Caki2 (cell line): ENCODE data around the gene CREB3L4. TPM values are rescaled to one million over a fixed set of nuclear protein-coding genes. Genes with fewer than 3 reads are reported as not detected.
A peak's percentile ranks its signal among the peaks of the same experiment; 100 is the strongest.

Experiments used
- DNase-seq: peaks from one replicate; pipeline ENCODE4 v3.0.0-alpha.2; 2015; ENCODE audit warnings: low read depth
- in situ Hi-C: cut with HindIII; loops from 2 replicates; pipeline ENCODE4 v1.10.0; 2016; ENCODE audit warnings: low sequenced_read_pairs, low pct_unique_long_range_greater_than_20kb, mixed read lengths
- total RNA-seq: library from RNA; depleted of rRNA; stranded (reverse); fragments of >200 nt; shearing (Covaris generic); gene quantifications from 2 replicates; pipeline ENCODE4 v1.2.3, GENCODE V29; 2014; ENCODE audit warnings: low replicate concordance

CREB3L4 gene
- total RNA-seq, 1 experiment from 2014 or later: 32.2 TPM

DNA sequence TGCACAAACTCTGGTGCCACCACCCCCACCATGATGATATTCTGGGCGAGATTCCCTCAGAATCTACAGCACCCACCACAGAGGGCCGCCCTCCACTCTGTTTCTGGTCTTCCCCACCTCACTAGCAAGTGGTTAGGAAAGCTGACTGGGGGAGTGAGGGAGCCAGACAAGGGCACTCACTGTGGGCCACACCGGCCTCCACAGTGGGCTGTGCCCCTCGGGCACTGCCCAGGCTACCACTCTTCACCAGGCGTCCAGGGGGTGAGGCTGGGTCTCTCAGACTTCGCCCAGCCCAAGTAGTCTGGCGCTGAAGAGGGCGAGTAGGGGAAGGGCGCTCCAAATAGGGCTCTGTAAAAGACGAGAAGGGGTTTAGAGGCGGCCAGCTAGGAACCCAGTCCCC is 33.7 kb upstream of the CREB3L4 start:
- in situ Hi-C loops: no loop called here
- DNase-seq: no peak

DNA sequence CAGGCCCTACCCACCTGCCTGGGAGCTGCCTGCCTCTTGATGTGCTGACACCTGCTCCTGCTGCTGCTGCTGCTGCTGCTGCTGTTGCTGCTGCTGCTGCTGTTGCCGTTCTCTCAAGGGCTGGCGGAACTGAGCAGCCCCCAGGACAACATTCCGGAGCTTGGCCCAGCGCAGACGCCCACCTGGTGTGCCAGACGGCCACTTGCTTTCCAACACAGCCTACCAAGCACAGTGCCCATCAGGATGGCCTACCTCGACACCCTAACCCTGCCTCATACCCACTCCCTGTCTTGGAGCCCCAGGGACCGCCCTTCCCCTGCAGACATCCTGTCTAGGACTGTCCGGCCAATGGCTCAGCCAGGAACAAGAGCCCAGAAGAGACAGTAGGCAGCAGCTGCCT is 33.0 kb upstream of the CREB3L4 start:
- in situ Hi-C loops: no loop called here
- DNase-seq: no peak

DNA sequence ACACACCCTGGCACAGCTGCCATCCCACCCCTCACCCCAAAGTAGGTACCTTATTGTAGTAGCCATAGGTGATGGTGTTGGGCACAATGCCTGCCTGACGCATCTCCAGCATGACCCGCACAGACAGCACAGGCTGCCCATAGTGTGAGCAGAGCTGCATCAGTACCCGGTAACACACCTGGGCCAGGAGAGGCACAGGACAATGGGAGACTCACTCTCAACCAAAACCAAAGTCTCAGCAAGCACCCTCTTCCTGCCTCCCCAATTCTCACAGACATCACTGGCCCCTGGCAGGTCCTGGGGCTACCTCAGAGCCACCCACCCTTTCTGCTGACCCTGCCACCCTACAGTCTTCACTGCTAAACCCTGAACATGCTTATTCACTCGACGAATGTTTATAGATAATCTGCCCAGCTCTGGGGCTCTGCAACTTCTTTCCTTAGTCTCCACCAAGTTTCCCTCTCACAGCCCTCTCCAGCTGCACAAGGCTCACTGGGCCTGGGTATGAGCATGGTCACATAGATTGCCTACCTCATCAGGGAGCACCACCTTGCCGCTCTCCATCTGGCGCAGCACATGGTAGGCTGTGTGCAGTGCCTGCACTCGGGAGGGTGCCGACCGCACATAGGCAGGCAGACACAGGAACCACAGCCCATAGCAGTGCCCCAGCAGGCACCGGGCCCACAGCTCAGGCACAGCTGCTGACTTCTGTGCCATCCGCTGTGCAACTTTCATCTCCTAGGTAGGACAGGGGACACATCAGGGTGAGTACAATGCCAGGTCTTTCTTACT is 31.5 kb upstream of the CREB3L4 start:
- no peak for DNase-seq
- in situ Hi-C loops: no loop called here

DNA sequence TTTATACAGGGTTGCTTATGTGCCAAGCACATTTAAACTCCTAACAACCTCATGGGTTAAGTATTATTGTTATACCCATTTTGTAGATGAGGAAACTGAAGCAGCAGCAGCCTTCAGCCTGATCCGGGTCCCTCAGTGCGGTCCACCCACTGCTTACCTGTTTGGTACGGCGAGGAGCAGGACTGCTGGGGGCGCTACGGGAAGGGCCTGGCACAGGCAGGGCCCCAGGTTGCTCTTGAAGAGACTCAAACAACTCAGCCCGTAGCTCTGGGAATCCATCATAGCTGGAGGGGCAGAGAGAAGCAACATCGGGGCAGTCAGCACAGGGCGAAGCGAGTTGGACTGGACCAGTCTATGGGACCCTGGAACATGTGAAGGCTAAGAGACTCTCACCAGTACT is 30.4 kb upstream of the CREB3L4 start:
- in situ Hi-C loops: no loop called here
- no peak for DNase-seq

DNA sequence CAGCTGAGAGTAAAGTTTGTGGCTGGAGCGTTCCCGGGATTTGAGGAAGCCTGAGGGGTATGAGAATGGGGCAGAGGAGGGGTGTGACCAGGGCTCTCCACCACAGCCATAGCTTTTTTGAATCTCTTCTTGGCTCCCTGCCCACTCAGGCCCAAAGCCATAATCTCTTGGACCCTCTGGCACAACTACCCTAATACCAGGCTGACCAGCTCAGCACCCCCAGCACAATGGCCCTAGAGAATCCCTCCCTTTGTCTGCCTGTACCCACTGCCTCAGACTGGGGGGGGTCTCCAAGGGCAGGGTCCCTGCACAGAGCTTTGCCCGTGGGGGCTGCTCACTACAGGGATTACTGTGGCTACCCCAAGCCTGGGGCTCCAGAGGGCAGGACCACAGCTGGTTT is 28.7 kb upstream of the CREB3L4 start:
- no peak for DNase-seq
- in situ Hi-C loops: no loop called here

DNA sequence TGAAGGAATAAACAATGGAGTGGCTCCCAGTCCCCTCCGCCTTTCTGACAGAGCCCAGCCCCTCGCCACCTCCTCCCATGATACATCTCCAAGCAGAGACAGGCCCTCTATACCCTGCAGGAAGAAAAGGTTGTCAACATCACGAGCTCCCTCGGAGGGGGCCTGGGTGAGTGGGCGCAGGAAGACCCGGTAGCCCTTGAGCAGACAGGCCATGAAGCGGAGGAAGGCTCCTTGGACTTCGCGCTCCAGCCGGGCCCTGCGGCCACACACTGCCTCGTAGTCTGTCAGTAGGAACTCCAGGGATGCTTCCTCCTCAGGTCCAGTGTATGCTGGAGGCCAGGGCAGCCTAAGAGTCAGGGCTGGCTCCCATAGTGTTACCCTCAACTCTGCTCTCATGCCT is 28.2 kb upstream of the CREB3L4 start:
- DNase-seq: no peak
- in situ Hi-C loops: no loop called here

DNA sequence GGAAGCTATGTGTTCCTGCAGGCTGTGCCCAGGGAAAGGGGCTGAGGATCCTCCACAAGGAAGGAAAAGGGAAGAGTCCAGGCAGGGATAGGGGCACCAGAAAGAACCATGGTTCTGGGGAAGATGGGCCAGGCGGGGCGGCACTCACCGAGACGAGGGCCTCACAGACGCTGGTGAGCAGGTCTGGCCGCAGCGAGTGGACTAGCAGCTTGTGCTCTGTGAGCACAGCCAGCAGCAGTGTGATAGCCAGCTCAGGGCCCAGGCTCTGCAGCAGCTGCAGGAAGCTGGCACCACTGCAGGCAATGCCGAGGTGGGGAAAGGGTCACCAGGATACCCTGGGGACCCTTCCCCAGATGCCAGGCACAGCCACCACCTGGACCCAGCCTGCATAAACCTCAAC is 26.9 kb upstream of the CREB3L4 start:
- no peak for DNase-seq
- in situ Hi-C loops: no loop called here

DNA sequence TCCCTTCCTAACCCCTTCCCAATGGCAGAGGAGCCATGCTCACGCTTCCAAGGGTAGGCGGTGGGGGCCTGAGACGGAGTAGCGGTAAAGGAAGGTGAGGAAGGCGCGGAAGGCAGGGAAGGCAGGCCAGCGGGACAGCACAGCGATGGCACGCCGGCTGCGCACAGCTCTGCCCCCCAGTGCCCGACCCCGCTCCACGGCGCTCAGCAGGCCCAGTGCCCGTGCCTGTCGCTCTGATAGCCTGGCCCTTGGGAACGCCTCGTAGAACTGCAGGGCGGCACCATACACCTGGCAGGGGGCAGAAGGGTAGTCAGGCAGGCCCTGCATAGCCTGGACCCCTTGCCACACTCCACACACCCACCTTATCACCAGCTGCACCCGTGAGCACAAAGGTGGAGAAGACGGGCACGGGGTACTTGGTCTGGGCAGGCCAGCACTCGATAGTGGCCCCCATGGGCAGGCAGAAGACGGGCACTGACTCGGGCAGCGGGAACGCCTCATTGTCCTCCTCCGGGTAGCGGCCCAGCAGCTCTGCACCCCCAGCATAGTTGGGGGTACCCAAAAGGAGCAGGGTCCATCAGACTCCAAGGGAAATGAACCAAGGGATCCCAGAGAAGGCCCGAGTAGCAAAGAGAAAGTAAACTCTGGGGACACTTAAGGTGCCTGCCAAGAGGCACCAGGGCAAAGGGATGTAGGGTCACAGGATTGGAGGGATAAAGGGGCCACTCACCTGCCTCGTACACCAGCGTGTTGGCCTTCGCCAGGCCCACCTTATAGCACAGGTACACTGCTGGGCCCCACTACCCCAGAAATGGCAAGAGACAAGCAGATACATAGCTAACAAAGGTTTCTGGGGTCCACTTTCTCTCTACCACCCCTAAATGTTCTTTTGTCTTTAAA is 25.6 kb upstream of the CREB3L4 start:
- in situ Hi-C loops: no loop called here
- no peak for DNase-seq

DNA sequence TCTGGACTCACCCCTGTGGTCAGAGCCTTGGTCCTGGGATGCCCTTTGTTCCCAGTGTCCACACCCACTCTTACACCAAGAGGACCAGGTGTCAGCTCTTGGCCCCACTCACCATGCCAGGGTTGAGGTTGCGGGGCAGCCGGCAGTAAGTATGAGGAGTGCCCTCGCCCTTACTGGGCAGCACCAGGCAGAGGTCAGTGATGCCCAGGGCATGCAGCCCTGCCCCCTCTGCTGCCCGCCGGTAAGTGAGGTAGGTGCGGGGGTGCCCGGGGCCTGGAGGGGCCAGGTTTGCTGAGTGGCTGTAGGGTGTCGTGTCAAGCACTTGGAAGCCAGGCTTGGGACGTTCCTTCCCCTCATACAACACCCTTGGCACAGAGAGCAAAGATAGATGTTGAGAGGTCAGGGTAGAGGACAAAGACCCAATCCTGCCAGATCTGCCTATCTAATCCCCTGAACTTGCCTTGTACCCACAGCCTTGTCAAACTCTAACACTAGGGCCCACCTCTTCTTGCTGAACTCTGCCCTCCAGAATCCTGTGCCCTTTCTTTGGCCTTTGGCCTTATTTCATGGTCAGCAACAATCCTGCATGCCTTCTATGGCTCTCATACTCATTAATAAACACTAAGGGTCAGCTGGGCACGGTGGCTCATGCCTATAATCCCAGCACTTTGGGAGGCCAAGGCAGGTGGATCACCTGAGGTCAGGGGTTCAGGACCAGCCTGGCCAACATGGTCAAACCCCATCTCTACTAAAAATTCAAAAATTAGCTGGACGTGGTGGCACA is 24.7 kb upstream of the CREB3L4 start:
- in situ Hi-C loops: no loop called here
- DNase-seq: no peak

DNA sequence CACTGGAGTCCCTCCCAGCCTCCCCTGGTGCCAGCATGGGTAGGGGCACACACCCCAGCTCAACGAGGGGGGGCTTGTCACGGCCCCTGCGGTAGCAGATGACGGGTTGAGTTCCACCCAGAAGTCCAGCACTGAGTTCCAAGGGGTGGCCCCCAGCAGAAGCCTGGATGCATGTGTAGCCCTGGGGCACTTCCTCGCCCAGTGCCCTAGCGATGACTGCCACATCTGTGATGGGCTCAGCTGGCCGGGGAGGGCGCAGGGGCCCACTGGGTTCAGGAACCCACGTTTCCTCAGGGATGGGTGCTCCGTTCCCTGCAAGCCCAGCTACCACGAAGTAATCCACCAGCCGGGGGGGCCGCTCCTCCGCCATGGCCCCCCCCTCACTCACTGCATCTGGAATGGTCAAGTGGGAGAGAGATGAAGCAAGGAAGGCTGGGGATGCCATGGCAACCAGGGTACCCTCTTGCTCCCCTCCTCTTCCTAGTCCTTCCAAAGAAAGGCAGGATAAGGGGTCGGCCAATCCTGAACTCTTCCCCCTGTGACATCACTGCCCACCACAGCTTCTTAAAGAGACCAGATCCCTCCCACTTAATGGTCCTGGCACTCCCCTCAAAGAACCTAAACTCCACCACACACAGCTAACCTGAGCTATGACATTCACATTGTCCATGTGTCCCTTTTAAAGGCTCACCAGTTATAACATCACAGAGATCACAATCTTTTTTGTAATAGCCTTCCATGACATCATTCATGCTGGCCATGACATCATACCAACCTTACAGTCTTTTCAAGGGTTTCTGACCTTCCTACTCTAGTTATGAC is 23.5 kb upstream of the CREB3L4 start:
- in situ Hi-C loops: no loop called here
- no peak for DNase-seq

DNA sequence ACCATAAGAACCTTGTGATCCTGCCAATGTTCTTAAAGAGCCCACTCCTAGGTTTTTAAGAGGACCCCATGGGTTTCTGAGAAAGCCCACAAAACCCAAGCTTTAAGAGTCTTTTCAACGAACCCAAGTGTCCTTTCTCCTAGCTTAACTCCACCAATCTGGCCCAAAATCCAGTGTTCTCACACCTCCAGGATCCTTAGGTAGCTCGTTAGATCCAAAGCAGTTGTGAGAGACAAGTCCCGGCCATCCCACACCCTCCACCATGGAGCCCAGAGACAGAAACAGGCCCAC is 22.9 kb upstream of the CREB3L4 start:
- in situ Hi-C loops: no loop called here
- no peak for DNase-seq

DNA sequence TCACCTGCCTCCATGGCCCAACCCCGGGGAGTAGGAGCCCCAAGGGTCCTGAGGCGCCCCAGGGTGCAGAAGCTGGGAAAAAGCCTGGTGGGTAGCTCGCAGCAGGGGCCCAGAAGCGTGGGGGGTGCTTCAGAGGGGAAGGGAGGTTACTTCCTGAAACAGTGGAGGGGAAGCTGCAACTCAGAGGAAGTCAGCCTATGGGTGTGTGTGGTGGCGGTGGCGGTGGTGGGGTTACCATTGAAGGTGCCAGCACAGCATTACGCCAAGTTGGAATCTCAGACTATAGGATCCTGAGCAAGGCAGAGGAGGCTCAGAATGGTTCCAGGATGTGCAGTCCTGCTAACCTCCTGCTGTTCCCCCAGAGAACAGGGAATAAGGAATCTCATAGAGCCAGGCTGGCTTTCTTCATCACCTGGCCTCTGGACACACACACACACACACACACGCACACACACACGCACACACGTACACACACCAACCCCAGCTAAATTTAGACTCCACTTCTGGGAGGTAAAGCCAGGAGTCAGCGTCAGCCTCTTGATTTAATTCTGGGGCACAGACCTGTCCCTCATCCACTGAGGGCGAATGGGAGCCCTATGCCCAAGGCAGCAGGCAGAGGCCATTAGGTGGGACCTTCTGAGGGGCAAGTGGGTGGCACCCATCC is 22.4 kb upstream of the CREB3L4 start:
- no peak for DNase-seq
- in situ Hi-C loops: no loop called here

DNA sequence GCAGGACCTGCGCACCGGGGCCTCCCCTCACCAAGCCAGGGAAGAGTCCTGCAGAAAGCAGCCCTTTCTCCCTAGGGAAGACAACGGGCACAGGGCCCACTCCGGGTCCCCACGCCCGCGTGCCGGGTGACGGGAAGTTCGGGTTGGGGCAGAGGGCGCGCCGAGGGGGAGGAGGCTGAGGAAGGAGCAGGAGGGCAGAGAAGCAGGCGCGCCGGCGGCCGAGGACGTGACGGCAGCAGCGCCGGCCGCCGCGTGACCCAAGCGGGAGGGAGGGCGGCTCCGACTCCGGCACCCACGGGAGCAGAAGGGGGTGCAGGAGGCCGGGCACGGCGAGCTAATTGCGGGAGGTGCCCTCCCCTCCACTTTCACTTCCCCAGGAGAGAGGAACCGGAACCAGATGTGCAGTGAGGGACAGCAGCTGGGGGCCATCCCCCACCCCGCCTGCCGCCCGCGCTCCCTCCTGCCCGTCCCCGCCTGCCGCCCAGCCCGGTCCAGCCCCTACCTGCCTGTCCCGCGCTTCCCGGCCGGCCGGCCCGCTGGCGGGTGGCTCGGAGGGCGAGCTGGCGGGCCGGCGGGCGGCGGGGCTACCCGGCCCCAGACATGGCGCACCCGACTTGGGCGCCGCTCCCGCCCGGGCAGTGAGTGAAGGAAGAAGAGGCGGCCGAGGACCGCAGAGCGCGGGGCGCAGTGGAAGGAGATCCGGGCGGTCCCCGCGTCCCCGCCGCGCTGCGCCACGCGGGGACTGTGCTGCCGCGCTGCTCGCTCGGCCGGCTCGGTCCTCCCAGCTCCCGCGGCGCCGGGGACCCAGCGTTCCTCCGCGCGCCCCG is 21.7 kb upstream of the CREB3L4 start:
- in situ Hi-C loops: no loop called here

DNA sequence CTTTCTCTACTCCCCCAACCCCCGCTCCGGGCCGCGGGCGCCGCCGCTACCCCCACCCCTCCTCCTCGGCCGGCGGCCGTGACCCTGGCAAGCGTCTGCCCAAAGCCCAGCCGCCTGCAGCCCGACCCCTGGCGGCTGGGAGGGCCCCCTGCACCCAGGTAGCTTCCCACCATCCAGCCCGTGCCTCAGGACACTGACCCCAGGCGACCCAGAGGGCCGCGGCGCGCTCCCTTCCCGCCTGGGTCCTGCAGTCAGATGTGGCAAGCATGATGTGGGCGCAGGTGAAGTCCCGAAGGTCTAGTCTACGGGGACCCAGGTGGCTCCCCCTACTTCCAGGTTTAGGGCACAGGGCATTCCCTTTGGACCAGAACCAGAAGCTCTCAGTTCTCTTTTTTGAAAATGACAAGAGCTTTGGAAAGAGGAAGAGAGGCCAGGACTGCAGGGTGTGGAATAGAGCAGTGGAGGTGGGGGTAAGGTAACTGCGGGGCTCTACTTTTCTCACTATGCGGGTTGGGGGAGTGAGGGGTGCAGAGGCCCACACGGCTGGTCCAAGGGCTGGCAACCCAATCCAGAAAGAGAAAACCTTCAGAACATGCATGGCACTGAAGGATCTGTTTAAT is 21.0 kb upstream of the CREB3L4 start, which contains the start of gene DENND4B:
DENND4B (minus strand) TSS at position 97 of the 620 bp plus-strand sequence. CDS start 2,344 bp downstream, outside the sequence.
- in situ Hi-C loops: no loop called here

More for the DNA sequence above, 21.7 kb upstream of the CREB3L4 start:
- DNase-seq: peak; percentile 83

DNA sequence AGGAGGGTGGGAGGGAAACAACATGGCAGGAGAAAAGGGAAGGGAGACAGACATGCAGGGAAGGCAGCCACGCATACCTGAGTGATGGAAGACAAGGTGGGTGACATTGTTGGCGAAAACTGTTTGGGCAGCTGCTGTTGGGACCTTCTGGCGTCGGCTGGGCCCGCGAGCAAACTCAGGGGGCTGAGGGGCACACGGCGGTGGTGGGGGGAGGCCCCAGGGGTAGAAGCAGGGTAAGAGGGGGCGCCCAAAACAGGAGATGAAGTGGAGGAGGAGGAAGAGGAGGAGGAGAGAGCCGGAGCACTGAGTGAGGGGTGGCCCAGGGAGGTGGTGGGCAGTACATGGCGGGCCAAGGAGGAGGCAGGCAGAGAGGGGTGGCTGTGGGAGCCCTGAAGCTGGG is 16.5 kb upstream of the CREB3L4 start:
- DNase-seq: no peak
- in situ Hi-C loops: no loop called here

More for the DNA sequence above, 21.0 kb upstream of the CREB3L4 start, which contains the start of gene DENND4B:
- DNase-seq: peak; percentile 73

DNA sequence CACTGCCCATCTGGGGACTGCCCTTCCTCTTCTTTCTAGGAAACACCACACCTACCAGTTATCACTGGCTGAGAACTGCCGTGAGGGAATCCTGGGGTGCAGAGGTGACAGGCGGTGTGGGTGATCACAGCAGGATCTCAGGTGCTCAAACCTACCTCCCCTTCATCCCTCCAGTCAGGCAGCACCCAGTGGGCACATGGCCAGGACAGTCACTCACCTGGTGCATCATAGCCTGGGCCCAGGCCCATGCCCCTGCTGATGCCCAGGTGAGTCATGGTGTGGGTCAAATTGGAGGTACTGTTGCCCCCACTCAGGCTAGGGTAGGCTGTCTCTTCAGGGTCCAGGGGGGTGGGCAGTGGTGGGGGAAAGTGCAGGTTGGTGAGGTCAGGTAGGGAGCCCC is 15.9 kb upstream of the CREB3L4 start:
- DNase-seq: no peak
- in situ Hi-C loops: no loop called here
